ENCODE measurements around the gene PDE11A.

PDE11A gene

DNA sequence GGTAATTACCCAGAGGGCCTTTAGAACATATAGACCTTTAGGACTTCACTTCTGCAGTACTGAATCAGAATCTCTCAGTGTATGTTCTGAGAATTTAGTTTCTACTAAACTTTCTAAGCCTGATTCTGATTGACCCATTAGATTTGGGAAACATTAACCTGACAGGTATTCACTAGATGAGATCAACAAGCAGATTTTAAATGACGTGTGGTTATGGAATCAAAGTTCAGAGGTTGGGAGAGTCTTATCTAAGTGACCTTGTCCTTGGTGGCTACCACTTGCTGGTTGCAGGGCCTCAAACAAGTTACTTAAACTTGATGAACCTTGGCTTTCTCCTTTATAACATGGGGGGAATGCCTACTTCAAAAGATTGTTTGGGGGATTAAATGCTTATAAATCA lies 198.7 kb downstream of the PDE11A start:
- Mint-ChIP-seq H3K4me3 (no peak overlapping the region), H3K36me3 (ENCODE audit: low read depth) (no peaks in the 10 kb centered on the region), H3K27me3 (ENCODE audit: low read depth, poor library complexity) (no peaks in the 10 kb centered on the region), H3K27ac (no peak overlapping the region), H3K9me3 (no peaks in the 10 kb centered on the region), H3K4me1 (no peaks in the 10 kb centered on the region)
- no peak for TF ChIP-seq CTCF (IDR thresholded peaks at IDR 0.05)
- no peak for DNase-seq

DNA sequence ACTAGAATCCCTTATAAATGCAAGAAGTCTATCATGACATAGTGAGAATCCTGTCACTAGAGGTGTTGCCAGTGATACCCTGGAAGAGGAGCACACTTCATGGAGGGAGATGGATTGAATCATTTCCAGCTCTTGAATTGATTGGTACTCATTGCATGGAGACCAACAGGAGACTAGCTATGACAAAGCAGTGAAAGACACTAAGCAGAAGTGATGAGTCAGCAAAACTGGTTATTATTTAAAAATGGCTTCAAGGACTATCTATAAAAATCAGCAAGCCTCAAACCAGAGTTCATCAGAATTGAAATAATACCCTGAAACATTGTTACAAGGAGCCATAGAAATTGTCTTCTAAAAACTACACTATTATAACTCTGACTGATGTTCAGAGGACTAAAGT lies 200.3 kb downstream of the PDE11A start:
- Mint-ChIP-seq H3K27me3 (ENCODE audit: low read depth, poor library complexity) (no peaks in the 10 kb centered on the region), H3K36me3 (ENCODE audit: low read depth) (no peaks in the 10 kb centered on the region), H3K4me3 (no peak overlapping the region), H3K27ac (no peak overlapping the region), H3K9me3 (no peaks in the 10 kb centered on the region), H3K4me1 (no peaks in the 10 kb centered on the region)
- DNase-seq, result no peak
- TF ChIP-seq CTCF (IDR thresholded peaks at IDR 0.05), result no peak

DNA sequence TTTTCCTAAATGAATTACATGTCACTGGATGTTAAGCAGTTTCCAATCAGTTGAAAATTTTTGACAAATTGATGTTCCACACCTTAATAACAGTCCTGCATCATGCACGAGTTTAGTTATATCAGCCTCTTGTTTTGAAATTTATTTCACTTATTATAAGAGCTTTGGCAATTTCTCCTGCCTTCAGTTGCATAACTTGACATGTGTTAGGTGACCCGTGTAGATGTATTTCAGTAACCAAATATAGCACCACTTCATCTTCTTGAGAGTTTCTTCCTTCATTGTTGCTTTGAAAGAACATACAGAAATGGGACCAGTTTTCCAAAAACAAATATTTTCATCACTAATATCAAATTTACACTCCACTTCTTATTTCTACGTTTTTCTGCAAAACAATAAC lies 202.7 kb downstream of the PDE11A start:
- Mint-ChIP-seq H3K27ac (no peak overlapping the region), H3K4me1 (no peaks in the 10 kb centered on the region), H3K36me3 (ENCODE audit: low read depth) (no peaks in the 10 kb centered on the region), H3K4me3 (no peak overlapping the region), H3K27me3 (ENCODE audit: low read depth, poor library complexity) (no peaks in the 10 kb centered on the region), H3K9me3 (no peaks in the 10 kb centered on the region)
- TF ChIP-seq CTCF (IDR thresholded peaks at IDR 0.05), result no peak
- DNase-seq, result no peak

GRCh38 chr2:177869209-177869608 lies 203.4 kb downstream of the PDE11A start:
- no peak for DNase-seq
- Mint-ChIP-seq H3K27ac (no peak overlapping the region), H3K36me3 (ENCODE audit: low read depth) (no peaks in the 10 kb centered on the region), H3K4me3 (no peak overlapping the region), H3K4me1 (no peaks in the 10 kb centered on the region), H3K9me3 (no peaks in the 10 kb centered on the region), H3K27me3 (ENCODE audit: low read depth, poor library complexity) (no peaks in the 10 kb centered on the region)
- no peak for TF ChIP-seq CTCF (IDR thresholded peaks at IDR 0.05)

GRCh38 chr2:177868806-177869205 lies 203.8 kb downstream of the PDE11A start:
- no peak for TF ChIP-seq CTCF (IDR thresholded peaks at IDR 0.05)
- Mint-ChIP-seq H3K27me3 (ENCODE audit: low read depth, poor library complexity) (no peaks in the 10 kb centered on the region), H3K27ac (no peak overlapping the region), H3K36me3 (ENCODE audit: low read depth) (no peaks in the 10 kb centered on the region), H3K9me3 (peaks cover 4% of the 10 kb centered on the region), H3K4me3 (no peak overlapping the region), H3K4me1 (no peaks in the 10 kb centered on the region)
- no peak for DNase-seq

DNA sequence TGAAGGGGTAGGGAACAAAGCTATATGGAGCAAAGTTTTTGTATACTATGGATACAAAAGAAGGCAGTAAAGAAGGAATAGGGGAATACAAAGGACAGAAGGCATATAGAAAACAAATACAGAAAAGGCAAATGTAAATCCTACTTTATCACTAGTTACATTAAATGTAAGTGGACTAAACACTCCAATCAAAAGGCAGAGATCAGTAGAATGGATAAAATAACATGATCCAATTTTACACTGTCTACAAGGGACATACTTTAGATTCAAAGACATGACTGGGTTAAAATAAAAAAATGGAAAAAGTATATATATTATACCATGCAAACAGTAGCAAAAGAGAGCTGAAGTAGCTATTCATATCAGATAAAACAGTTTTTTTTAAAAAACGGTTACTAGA lies 215.0 kb downstream of the PDE11A start:
- DNase-seq, result no peak
- H3K9me3 Mint-ChIP-seq, result peaks cover 22% of the 10 kb centered on the region
- no peaks in the 10 kb centered on the region for H3K27me3 Mint-ChIP-seq (ENCODE audit: low read depth, poor library complexity)
- TF ChIP-seq CTCF (IDR thresholded peaks at IDR 0.05), result no peak
- H3K4me1 Mint-ChIP-seq, result peaks cover 31% of the 10 kb centered on the region
- H3K36me3 Mint-ChIP-seq (ENCODE audit: low read depth), result peaks cover 11% of the 10 kb centered on the region
- H3K4me3 Mint-ChIP-seq, result no peak overlapping the region
- no peak overlapping the region for H3K27ac Mint-ChIP-seq

All from nephron progenitor cell (in vitro differentiated cells).